CD1c-positive myeloid dendritic cell (primary cell): ENCODE data around the gene TBC1D1.

Experiments
- DNase-seq: peaks from one replicate; pipeline ENCODE4 v3.0.0-alpha.2; 2016; ENCODE audit errors: extremely low spot score

Gene TBC1D1

DNA sequence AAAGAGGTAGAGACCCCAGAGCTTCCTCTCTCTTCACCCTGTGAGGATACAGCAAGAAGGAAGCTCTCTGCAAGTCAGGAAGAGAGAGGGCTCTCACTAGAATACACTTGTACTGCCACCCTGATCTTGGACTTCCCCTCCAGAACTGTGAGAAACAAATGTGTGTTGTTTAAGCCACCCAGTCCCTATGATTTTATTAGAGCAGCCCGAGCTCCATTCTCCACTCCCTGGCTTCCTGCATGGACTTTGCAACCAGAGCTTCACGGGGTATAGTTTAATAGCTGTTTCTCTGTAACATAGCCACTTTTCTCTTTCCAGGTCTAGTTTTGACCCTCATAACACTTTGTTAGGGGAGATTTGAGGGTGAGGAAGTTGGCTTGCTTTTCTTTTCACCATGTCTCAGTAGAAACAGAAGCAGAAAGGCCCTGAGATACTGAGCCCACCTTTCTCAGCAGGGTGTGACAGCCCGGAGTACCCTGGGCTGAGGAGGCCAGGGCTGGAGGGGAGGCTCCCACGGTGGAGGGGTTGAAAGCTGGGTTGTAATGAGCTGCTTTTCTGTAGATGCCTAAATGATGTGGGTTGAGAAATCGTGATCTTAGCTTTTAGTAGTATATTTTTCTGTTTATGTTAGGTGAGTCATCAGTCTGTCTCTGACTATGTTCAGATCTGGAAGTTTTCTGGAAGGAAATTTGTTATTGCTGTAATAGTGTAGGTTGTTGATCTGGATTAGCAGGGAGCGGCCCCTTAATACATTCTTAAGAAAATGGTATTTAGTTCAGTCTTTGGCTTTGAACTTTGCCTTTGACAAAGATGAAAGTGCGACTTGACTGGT lies 187.9 kb downstream of the TBC1D1 start:
- DNase-seq = peak; percentile 71

DNA sequence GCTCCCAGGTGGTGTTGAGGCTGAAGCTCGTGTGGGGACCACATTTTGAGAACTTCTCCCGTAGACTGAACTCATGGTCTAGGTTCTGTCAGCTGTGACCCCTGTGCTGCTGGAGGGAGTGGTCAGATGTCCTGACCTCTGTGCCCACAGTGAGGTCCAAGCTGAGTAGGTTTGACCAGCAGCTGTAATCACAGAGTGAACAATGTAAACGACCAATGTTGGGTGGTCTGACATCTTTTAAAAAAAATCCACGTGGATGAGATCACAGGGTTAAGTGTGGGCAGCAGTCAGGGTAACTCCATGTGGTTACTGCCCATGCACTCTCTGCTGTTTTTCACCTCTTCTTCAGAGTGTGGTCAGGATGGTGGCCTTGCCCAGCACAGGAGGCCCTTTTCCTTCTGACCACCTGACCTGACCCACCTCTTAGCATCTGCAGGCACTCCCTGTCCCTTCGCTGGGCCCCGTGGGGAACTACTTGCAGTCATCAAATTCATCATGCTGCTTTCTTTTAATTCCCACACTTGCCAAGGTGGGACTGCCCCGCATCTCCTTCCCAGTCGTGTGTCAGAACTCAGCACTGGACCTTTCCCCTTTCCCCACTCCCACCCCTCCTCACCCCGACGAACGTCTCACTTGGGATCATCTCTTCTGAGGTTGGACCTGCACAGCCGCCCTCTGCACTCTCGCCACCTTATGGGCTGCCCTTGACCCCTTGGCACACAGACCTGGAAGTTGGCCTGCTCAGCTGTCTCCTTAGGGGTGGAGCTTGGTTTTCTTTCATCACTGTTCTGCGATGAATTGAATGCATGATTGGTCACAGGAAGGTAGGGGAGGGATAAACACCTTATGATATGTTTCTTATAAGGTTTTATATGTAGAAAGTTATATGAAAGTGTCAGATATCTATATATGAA lies 189.4 kb downstream of the TBC1D1 start:
- DNase-seq = no peak

DNA sequence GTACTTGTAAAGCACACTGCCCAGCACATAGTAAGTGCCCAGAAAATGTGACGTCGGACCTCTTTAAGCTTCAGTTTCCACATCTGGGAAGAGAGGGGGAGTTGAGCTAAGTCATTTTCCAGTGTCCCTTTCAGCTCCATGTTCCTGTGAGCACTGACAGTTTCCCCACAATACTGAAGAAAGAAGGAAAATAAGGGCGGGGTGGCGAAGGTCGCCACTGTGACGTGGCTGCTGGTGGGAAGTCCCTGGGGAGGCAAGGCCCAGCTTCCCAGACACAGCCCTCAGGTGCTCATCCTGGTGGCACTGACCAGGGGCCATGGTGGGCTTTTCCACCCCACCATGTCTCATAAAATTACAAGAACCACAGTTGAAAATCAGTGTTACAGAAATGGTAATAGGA lies 191.1 kb downstream of the TBC1D1 start:
- DNase-seq = peak; percentile 46

DNA sequence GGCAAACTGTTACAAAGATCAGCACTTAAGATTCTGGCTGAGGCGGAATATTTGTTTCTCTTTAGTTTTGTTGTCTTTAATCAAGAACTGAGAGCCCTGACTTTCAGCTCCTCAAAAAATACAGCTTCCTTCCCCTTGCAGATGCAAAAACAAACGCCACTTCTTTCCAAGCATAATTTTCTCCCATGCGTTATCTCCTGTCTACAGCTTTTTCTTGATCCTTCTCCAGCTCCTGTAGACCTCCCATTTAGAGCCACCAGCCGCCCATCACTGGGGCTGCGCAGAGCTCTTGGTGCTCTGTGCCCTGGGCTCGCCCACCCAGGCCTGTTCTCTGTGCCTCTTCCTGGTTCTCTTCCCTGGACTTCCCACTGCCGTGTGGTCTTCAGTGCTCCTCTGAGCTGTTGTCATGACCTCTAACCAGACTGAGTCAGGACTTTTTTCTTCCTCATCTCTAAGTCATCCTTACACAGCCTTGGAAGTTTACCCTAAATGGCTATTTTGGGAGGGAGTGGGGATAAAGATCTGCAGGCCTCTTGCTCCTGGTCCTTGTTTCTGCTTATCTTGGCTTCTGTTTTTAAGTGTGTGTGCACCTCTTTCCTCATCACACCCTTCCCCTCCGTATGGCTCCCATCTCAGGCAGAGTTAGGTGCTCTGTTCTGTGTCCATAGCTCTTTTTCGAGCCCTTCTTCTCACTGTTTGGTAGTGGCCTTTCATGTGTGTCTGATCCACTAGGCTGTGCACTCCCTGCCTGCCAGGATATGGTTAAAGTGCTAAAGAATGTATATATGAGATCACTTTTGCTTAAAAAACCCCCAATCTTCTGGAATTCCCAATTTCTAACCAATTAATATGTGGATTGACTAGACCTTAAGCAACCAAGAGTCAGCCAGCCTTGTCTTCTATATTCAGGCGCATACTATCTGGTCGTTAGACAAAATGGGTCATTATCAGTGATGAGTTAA lies 191.8 kb downstream of the TBC1D1 start:
- peak; percentile 78 for DNase-seq

DNA sequence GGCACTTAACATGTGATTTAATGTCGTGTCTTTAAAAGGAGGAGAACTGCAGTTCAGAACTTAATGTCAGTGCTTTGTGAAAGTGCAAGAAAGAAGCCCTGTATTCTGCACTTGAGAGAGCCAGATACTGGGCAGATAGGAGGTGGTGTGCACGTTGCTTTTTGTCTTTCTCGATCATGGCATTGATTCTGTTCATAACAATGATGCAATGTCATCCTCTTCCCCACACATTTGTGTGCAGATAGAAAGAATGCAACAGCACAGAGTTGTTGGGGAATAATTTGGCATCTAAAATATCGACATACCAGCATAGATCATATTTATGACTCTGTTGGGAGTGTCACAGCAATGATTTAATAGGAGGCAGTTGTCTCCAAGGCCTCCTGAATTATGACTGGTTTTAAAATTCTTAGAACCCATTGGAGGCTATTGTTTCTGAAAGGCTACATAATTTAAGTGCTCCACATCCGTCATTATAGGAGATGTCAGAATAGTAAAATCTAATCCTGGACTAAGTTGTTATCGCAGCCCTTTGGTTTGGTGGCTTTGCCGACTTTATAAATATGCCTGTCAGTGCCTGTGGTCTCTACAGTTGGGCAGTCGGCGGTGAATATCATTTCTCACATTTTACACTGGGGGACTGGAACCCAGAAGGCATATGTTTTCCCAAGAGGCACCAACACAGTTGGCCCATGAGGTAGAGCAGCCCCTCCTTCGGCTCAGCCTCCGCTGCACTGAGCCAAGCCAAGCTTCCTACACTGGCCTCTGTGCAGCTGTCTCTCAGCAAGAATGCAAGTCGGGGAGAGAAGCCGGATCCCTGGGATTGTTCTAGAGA lies 194.2 kb downstream of the TBC1D1 start:
- no peak for DNase-seq

DNA sequence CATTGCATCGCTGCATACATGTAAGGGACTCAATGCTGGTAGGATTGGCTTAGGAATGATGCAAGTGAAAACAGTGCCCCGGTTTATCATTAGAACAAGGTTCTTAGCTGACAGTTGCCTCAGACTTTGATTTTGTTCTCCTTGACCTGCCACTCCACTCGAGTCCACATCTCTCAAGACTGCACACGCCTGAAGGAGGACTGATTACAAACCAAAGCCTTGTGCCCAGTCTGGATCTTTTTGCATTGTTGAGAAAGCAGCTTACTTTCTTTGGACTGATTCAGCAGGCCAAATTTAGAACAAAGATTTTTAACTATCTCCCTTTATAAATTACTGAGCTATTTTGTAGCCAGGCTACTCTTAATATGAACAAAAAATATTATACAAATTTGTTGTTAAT lies 194.9 kb downstream of the TBC1D1 start:
- no peak for DNase-seq

DNA sequence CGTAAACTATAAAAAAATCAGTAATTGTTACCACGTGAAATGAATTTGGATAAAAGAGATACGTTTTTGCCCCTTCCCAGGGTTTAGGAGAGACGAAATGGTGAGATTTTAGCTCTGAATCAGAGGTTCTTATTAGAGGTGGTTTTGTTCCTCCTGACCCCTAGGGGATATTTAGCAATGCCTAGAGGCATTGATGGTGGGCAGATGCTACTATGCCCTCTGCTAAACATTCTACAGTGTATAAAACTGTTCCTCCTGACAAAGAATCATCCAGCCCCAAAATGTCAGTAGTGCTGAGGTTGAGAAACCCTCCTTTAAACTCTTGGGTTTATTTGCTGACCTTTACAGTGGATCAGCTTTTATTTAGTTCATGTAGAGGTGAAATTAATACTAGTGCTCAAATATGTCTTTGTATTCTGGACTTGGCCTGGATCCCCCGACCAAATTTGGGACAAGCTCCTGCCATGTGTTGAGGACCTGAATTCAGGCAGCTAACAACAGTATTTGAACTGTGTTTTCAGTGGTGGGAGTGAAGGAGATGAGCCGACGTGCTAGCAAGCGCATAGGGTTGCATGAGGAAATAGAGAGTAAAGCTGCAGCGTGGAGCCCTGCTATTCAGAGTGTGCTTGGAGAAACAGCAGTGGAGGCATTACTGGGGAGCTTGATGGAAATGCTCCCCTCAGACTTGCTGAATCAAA lies 195.4 kb downstream of the TBC1D1 start:
- DNase-seq = no peak

DNA sequence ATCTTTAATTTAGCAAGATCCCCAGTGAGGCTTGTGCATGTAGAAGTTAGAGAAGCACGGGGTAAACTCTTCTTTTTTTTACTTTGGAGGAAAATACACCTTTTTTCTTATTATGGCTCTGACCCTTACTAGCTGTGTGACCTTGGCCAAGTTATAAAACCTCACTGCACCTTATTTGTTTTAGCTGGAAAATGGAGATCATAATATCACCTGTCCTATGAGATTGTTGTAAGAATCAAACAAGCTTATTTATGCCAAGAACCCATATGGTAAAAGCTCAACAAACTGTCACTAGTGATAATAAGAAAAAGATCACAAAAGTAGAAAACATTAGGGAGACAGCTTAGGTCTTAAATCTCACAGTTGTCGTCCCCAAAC lies 196.0 kb downstream of the TBC1D1 start:
- no peak for DNase-seq

DNA sequence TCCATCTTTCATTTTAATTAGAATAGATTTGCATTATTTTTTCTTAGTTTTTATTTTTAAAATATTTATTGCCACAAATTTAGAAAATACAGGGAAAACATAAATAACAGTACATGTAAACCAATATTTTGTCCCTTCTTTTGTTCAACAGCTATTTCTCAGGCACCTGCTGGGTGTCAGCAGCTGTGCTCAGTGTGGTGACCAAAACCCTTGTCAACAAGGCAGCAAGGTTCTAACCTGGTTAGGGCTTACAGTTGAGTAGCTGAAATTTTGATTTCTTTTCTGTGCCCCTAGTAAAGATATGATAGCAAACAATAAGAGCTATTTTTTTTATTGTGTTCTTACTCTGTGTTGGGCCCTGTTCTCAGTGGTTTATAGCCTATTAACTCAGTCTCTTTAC lies 197.4 kb downstream of the TBC1D1 start:
- DNase-seq = no peak

DNA sequence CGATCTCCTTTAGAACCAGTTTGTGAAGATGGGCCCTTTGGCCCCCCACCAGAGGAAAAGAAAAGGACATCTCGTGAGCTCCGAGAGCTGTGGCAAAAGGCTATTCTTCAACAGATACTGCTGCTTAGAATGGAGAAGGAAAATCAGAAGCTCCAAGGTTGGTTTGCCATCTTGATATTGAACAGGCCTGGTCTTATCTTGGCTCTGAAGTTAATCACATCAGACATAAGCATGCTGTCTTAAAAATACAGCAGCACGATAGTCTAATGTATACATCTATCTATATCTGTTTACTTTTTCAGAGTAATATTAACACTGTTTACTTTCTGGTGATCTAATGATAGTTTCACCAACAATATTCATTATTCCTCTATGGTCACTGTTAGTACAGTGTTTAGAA lies 199.1 kb downstream of the TBC1D1 start:
- DNase-seq = no peak

DNA sequence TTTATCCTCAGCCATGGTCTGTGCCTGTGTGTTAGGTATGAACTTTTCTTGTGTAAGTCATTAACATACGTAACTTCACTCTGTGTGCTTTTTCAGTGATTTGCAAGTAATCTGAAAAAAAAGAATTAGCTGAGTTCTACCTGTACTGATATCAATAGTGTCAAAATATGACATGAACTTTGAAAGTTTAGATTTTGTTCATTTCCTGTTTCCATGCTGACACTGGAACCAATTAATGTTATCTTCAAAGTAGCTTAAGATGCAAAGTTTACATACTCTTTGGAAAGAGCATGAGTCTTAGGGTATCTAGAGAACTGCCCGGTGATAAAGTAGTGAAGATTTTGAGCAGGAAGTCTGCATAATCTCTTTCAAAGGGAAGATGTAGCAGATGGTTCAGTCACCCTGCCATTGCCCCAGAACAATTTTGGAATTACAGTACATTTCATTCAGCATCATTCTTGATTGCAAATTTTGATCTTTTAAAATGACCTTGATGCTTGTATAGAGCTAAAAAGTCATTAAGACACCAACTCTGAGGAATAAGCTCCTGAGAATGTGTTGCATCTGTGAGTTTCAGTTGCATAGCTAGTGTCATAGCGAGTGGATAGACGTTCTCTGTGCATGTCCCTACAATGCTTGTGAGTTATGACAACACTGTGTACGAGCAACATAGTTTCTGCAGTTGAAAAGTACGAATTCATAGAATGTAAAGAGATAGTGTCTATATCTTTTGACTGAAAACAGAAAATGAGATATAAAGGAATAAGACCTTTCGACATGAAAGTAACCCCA lies 199.8 kb downstream of the TBC1D1 start:
- no peak for DNase-seq

DNA sequence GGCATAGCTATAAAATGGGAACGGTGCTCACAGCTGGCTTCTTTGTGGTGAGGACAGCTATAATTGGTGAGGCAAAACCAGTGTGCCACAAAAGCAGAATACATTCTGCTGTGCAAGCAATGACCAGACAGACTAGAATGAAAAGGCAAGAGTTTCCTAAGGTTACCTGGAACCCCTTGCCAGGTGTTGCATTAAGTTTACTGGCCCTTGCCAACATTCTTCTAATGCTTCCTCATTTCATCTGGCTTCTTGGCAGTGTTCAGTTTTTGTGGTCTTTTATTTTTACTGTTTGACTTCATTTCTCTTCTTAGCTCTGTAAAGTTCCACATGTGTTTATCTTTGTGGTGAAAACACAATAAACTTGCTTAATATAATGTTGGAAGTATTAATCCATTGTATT lies 200.8 kb downstream of the TBC1D1 start:
- DNase-seq = no peak

DNA sequence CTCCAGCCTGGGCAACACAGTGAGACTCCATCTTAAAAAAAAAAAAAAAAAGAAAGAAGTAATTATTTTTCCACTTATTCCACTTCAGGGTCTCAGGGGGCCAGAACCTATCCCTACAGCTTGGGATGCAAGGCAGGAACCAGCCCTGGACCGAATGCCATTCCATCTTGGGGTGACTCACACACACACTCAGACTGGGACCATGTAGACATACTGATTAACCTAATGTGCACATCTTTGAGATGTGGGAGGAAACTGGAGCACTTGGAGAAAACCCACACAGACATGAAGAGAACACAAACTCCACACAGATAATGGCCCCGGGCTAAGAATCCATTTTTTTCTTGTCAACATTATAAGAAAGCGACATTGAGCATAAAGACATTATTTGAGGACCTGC lies 201.8 kb downstream of the TBC1D1 start:
- no peak for DNase-seq

DNA sequence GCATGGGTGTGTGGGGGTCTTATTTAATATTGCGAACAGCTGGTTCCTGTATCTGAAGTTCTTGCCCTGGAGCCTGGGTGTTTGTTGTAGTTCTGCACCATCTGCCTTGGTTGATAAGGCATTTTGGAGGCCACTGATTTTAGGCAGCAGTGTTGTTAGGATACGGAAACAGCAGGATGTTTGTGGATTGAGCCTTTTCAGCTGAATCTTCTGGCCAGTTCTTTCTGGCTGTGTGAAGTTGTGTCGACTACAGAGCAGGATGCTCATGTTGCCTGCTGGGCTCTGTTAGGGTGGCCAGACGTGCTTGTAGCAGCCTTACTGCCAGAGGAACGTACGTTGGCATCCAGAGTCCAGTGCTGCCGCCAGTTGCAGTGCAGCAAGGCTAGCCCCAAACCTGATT lies 203.5 kb downstream of the TBC1D1 start:
- DNase-seq = no peak

DNA sequence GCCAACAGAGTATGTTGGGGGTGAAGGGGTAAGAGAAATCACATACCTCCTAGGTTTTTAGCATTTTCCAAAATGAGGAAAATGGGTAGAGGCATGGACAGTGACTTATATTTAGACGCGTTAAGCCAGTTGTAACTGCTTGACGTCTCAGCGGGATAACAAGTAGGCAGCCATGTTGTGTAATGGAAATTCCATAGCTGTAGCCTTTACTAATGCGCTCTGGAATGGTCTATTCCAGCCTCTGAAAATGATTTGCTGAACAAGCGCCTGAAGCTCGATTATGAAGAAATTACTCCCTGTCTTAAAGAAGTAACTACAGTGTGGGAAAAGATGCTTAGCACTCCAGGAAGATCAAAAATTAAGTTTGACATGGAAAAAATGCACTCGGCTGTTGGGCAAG lies 204.8 kb downstream of the TBC1D1 start:
- DNase-seq = no peak

DNA sequence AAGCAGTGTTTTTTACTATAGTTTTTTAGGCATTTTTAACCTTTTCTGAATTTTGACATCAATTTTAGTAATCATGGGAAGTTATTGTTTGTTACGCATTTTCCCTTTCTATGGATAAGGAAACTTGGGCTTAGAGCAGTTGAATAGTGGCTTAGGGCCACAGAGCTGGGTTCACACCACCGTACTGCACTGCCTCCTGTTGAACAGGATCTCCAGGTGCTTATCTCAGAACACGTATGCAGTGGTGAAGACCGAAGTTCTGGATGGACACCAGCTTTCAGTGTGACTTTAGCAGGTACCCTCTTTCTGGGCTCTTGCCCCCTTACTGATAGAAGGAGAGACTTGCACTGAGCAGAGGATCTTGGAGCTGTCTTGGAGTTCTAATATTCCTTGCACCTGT lies 206.9 kb downstream of the TBC1D1 start:
- no peak for DNase-seq

DNA sequence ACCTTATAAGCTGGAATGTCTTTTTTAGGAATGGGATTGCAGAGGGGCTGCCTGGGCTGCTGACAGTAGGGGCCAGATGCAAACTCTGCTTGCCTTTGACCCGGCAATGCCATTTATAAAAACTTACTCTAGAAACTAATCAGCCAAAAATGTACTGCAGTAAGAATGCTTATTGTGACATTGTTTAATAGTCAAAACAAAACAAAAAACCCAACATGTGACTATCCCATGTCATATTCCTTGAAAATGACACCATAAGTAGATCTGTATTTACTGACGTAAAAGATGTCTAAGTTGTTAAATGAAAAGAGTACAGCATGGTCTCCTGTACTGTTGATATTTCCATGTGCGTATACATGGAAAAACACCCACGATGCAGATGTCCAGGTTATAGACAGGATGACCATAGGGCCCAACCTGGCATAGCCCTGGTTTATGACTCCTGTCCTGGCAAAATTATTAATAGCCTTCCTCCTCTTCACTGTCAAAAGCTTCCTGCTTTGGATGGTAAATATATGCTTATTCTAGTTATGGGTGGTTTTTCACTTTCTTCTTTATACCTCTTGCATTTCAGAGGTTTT lies 208.2 kb downstream of the TBC1D1 start:
- DNase-seq = no peak

DNA sequence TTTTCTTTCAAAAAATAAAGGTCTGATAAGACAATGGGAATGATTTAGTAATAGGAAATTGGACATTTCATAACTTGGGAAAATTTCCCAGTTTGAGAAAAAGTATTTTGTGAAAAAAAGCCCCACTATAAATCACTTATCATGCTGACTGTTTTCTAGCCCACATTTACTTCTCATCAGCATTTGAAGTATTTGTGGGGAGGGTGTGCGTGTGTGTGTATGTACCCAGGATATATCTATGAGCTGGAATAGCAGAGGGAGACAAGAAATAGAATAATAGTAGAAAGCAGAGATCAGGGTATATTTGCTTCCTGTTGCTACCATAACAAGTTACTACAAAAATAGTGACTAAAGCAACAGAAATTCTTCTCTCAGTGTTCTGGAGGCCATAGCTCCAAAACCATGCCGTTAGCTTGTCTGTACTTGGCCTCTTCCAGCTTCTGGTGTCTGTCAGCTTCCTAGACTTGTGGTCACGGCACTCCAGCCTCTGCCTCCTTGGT lies 209.1 kb downstream of the TBC1D1 start:
- DNase-seq = no peak
